HUDEP-2 (cell line): ENCODE data around the gene TLR9.

Experiments
- DNase-seq, 76 experiments: peaks; one replicate each; lab custom pipeline; 2025; ENCODE audit not compliant: unreplicated experiment in 76 of 76; lab: John Stamatoyannopoulos, UW

The TLR9 gene

DNA sequence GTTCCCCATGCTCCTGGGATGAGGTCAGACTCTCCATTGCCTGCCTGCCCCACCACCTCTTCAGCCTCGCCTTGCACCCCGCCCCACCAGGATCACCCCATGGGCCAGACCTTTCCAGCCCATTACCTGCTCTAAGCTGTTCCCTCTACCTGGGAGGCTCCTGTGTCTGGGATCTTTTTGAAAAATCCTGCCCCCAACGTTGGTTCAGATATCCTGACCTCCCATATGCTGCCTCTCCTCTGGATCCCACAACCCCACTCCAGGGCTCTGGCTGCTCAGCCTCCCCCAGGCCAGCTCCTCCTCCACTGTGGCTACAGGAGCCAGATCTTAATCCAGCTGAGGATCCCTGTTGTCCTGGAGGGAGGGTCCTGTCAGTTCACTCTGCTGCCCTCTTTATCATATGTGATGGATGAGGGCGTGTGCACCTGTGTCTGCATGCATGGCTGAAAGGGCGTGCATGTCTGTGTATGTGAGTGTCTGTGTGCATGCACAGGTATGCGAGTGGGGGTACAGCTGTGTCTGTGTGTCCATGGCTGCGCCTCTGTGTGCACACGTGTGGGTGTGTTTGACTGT, 49.2 kb downstream of the TLR9 start:
- DNase-seq: no peak

DNA sequence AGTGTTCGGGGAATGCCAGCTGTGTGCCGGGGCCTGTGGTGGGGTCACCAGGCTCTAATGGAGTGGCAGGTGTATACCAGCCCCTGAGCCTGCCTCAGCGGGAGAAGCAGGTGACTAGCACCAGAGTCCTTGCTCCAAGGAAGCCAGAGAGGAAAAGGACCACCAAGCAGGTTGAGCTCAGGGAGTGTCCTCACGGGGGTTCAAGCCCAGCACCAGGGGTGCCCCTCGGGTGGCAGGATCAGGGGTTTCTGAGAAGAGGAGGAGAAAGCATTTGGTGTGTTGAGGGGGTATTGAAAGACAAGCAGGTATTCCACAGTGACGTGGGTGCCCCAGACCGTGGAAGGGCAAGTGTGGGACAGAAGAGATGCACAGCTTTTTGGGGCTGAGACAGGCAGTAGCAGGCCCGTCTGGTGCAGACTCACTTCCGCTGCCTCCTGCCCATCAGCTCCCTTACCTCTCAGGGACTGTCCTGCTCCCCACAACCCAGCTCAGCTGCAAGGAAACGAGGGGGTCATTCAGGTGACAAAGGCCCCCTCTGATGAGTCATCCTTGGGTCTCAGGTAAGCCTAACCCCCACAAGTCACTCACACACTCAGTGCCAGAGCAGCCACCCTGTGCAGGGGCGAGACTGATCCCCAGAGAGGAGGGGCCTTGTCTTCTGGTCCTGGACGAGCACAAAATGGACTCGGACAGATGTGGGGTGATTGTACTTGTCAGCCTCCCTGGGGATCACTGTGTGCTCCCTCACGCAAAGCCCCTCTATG, 49.8 kb downstream of the TLR9 start:
- no peak for DNase-seq

- peak in 20 of 76 experiments; percentile 10 to 48 (median 26) for DNase-seq
These were observed 50.5 kb downstream of the TLR9 start for GRCh38 chr3:52174896-52175295.

- DNase-seq: no peak
These were observed 52.3 kb downstream of the TLR9 start for GRCh38 chr3:52173101-52173500.

DNA sequence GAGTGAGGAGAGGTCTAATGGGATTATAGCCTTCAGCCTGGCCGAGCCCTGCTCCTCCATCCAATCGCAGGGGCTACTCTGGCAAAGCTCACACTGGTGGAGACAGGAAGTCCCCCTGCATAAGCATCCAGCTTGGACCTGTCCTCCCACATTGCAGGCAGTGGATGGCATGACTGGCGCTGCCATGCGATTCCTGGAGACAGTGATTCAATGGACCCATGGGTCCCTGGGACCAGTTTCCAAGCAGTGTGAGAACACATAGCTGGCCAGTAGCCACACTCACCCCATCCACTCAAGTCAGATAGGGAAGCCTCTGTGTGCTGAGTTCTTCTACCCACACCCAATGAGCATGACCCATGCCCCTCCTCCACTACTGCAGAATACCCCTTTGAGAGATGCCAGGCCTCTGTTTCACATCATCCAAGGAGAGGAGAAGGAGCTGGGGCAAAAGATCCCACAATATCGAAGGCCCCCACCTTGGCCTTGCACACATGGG, 53.1 kb downstream of the TLR9 start:
- DNase-seq: no peak

DNA sequence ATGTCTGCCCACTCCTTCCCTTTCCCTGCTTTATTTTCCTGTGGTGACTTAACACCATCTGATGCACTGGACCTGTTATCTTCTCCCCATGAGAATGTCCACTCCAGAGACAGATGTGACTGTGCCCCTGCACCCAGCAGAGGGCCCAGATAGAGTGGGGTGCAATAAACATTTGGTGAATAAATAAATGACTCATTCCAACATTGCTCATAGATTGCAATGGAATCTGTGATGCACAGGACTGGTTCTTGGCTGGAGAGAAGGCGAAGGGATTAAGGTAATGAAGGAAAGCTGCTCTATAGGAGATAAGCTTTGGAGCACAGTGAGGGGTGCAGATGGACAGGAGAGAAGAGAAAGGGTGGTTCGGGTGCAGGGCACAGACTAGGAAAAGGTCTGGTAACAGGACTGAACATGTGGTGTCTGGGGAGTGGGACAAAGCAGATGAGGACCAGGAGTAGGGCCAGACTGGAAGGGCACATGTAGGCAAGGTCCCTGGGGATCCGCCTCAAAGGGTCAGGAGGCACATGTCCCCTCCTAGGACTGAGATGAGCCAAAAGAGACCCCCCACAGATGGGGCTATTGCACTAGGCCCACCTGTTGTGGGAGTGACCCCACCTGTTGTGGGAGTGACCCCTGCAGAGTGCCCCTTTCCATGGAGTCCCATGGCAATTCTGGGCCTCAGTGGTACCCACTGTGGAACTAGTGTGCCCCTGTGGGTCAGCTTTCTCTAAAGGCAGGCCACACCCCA, 53.8 kb downstream of the TLR9 start:
- no peak for DNase-seq
